GM19240 (cell line): ENCODE measurements around the gene SNX21.
"Not testable (repeated sequence)": the region's sequence is repeated elsewhere in the genome, so short reads cannot be mapped to it uniquely, and the experiment has no call there.

Experiments used
- DNase-seq: peaks from one replicate; pipeline ENCODE4 v3.0.0; 2011; ENCODE audit warnings: low spot score; ENCODE audit not compliant: insufficient read length

The SNX21 gene

GRCh38 chr20:45833030-45833882 is at the start of gene SNX21:
TSS of gene SNX21 (plus strand) at chr20:45833799. CDS start at chr20:45833920, 121 bp downstream.
- no peak for DNase-seq

DNA sequence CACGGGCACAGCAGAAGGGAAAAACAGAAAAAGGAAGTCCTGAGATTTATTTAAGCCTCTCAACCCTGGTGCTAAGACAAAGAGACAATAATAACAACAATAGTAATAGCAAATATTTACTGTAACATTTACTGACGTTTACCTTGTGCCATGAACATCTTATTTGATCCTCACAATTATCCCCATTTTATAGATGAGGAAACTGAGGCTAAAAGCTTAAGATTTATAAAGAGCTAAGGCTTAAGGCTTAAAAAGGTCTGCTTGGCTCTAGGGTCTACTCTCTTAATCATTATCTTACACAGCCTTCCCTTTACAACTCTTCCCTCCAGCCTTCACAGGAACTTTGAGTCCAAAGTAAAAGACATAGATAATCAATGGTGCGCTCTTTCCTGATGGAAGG is 45.2 kb upstream of the SNX21 start:
- DNase-seq = no peak

DNA sequence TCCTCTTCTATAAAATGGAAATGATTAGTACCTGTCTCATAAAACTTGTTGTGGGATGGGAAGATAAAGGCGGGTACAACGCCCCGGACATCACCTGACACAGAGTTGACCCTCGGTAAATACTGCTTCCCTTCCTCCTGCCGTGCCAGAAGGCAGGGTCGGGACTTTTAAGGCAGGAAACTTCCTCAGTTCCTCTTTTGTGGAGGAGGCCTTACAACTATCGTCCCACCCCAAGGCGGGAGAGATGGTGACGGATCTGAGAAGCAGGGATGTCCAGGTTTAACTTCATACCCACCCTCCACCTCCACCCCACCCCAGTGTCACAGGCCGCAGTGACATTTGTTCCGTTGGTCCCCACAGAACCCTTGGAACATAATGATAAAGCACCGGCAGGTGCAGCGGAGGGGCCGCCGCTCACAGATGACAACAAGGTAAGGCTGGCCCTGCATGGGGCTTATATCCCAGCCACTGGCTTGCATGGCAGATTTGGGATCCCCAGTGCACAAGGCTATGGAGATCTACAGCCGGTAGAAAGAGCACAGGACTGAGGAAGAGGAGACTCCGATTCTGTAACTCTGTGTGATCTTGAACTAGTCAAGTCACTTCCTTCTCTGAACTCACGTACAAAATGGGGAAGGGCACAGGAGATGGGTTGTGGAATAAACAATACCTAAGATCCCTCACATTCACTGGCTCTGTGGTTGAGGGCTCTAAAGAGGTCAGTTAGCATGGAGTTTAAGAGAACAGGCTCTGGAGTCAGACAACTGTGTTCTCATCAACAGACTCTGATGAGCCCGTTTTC is 41.1 kb upstream of the SNX21 start:
- DNase-seq = no peak

- DNase-seq = no peak
Observed at GRCh38 chr20:45796337-45797065, 37.1 kb upstream of the SNX21 start.

- not testable (repeated sequence) for DNase-seq
Observed at GRCh38 chr20:45797510-45797909, 36.1 kb upstream of the SNX21 start.

DNA sequence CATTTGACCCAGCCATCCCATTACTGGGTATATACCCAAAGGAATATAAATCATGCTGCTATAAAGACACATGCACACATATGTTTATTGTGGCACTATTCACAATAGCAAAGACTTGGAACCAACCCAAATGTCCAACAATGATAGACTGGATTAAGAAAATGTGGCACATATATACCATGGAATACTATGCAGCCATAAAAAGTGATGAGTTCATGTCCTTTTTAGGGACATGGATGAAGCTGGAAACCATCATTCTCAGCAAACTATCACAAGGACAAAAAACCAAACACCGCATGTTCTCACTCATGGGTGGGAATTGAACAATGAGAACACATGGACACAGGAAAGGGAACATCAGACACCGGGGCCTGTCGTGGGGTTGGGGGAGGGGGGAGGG is 35.6 kb upstream of the SNX21 start:
- not testable (repeated sequence) for DNase-seq

DNA sequence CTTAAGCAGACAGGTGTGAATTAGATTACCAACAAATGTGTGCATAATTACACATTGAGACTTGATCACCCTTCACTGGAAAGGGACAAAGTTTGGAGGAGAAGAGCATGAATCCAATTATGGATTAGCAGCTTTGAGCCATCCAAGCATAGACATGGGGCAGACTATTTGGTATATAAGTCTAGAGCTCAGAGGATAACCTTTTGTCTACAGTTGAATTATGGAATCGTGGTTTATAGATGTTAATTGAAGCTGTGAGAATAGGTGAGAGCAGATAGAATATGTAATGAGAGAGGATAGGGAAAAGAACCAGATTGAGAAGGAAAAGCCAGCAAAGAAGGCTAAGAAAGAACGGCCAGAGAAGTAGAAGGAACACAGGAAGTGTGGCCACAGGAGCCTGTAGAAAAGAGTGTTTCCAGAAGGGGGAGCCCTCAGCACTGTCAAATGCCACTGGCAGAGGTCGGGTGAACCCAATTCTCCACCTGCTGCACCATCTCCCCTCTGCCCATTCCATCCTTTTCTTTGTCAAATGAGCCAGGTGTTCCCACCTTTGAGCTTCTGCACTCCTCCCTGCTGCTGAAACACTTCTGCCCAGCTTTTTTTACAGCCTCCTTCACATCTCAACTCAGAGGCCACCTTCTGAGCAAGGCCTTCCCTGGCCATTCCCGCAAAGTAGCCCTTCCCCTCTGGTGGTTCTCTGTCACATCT is 34.5 kb upstream of the SNX21 start:
- peak; percentile 43 for DNase-seq

GRCh38 chr20:45801851-45802250 is 31.7 kb upstream of the SNX21 start:
- no peak for DNase-seq

GRCh38 chr20:45810191-45810970 is 23.2 kb upstream of the SNX21 start:
- no peak for DNase-seq

- DNase-seq = peak; percentile 99
Observed at GRCh38 chr20:45812157-45813005, 21.2 kb upstream of the SNX21 start, which contains the start of gene UBE2C. TSS of gene UBE2C (plus strand) at chr20:45812644. CDS start at chr20:45812696, 52 bp downstream.

DNA sequence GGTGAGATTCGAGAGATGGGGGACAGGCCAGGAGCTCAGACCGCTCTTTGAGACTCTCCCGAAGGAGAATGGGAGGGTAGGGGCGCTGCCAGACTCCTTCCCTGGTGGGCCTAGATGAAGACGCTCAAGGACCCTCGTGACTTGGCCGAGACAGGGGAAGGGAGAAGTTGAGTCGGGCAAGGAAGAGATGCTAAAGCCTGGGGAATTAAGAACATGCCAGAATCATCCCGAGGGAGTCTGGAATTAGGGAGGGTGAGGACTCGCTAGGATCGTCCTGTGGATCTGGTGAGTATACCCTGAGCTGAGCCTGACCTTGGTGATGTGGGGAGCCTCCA is 20.6 kb upstream of the SNX21 start:
- DNase-seq = no peak

DNA sequence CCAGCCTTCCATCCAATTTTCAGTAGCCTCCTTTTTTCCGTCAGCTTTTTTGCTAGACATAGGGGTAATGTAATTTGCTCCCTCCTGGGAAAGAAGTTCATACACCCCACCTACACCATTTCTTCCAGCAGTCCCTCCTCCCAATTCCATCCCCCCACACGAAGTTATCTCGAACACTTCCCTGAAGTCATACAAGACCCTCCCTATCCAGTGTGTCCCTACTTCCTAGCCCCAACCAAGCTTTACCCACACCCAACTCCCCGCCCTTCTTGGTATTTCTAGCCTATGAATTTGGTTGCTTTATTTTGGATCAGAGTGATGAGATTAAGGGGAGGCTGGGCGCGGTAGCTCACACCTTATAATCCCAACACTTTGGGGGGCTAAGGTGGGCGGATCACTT is 20.1 kb upstream of the SNX21 start:
- no peak for DNase-seq

DNA sequence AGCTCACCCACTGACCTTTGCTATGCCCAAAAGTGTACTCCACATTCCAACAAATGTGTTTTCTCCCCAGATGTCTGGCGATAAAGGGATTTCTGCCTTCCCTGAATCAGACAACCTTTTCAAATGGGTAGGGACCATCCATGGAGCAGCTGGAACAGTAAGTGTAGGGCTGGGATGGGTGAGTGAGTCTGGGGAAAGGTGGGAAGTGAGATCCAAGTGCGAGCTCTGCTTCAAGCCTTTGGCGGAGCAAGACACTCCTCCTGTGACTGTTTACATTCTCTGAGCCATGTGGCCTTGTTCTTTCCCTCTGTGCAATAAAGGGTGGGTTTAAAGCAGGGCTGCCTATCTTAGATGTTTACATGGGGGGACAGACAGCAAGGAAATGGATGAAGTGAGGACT is 19.3 kb upstream of the SNX21 start:
- no peak for DNase-seq

DNA sequence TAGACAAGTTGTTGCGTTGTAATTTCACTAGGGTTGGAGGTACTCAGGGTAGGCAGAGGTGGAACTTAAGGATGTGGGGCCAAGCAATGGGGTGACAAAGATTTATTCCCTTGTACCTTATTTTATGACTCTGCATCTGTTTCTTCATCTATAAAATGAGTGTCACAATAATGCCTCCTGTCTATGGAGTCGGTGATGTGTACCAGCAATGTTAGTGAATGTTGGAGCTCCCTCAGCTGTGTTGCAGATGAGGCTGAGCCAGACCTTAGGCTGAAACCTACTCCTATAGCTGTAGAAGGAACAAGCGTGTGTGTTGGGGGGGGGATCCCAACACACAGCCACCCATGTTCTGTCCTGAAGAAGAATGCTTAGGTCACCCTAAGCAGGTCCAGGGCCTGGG is 16.6 kb upstream of the SNX21 start:
- DNase-seq = no peak

DNA sequence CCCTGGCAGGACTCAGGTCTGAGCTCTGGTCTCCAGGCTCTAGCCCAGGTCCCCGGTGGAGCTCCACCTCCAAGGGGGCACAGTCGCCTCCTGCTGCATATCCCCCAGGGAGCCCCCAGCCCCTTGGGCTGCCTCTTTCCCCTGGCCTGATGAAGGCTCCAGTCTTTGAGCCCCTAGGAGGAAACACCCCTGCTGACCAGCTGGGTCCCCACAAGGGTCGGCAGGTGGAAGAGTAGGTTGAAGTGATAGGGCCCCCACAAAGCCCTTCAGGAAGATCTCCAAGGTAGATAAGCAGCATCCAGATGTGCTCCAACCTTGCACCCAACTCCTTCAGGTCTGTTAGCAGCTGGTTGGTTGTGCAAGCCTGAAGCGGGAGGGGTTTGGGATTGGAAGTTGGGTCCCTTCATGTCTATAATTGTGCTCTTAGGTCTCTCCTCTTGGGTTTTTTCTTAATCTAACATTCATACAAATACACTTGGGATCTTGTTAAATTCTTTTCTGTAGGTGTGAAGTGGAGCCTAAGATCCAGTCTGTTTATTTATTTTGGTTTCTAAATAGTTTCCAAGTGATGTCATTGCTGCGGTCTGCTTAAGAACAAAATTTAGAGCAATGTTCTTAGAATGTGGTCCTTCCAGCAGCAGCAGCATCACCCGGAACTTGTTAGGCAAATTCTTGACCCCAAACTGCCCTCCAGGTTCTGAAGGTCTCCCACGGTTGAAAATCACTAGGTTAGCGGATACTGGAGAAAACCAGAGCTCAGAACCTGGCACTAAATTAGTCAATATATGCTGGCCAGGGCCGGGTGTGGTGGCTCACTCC is 16.0 kb upstream of the SNX21 start:
- DNase-seq = no peak

GRCh38 chr20:45818239-45818638 is 15.4 kb upstream of the SNX21 start:
- no peak for DNase-seq

DNA sequence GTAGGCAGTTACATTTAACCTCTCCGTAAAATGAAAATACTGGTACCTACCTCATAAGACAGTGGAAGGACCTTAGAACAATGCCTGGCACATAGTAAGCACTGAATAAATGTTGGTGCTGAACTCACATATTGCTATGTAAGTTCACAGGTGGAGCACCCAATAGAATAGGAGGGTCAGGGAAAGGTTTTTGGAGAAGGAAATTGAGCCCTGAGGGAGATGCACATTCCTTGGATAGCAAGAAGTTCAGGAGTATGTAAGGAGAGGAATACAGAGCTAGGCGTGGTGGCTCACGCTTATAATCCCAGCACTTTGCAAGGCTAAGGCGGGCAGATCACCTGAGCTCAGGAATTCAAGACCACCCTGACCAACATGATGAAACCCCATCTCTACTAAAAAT is 14.1 kb upstream of the SNX21 start:
- no peak for DNase-seq

- no peak for DNase-seq
Observed at GRCh38 chr20:45821947-45822346, 11.7 kb upstream of the SNX21 start.

DNA sequence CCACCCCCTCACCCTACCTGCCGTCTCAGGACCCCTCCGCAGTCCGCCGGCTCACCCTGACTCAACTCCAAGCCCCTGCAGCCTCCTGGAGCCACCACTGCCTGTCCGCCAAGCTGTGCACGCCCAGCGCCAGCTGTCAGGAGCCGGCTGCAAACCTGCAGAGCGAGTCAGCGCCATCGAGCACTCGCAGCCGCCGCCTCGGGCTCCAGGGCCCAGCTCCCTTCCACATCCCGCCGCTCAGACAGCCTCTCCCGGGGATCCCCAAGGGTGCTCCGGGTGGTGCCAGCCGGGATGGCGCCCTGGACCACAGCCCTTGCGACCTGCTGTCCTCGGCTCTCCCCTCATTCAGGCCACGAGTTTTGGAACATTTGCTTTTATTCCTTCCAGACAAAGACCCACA is 10.7 kb upstream of the SNX21 start:
- no peak for DNase-seq
